AG20443 (cell line): ENCODE results near the gene COLEC12.
A peak's percentile ranks its signal among the peaks of the same experiment; 100 is the strongest.

ENCODE experiments used
- DNase-seq: peaks from one replicate; pipeline ENCODE4 v3.0.0; 2012; ENCODE audit warnings: low spot score, mixed read lengths

The COLEC12 gene

DNA sequence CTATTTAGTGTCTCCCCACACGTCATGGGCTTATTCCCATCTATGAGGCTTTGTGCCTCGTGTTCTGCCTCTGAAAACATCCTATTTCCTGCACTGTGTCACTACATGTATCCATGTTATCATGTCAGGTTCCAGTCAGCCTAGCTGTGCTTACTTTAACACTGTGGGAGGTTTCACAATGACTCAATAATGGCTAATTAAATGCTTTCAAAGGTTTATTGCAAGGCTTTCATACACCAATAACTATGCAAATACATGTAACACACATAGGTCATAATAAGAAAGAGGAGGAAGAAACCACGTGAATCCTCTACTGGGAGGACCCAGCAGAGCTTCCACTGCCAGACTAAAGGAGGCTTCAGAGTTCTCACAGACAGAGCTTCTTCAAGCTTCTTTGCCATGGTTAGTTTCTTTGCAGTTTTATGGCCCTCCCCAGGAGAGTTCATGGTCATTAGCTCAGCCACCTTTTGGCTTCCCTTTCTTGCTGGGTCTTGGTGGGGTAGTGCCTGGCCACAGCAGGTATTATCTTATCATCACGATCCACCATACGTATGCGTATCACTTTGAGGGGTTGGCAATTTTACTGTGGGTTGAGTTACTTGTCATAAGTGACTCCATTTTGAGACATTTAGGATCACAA is 5.1 kb upstream of the COLEC12 start:
- no peak for DNase-seq

DNA sequence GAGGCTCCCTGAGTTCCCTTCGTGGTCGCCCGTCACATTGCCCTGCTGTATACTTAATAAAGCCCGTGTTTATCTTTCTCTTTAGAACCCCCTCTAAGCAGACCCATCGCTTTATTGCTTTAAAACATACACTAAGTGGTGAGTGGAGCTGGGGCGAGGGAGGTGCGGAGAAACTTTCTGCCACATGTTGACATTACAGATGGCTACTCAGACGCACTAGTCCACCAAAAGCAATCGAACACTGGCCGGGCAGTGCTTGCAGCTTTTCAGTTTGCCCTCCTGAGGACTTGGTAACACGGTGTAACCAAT is 859 bp upstream of the COLEC12 start:
- DNase-seq, result no peak

DNA sequence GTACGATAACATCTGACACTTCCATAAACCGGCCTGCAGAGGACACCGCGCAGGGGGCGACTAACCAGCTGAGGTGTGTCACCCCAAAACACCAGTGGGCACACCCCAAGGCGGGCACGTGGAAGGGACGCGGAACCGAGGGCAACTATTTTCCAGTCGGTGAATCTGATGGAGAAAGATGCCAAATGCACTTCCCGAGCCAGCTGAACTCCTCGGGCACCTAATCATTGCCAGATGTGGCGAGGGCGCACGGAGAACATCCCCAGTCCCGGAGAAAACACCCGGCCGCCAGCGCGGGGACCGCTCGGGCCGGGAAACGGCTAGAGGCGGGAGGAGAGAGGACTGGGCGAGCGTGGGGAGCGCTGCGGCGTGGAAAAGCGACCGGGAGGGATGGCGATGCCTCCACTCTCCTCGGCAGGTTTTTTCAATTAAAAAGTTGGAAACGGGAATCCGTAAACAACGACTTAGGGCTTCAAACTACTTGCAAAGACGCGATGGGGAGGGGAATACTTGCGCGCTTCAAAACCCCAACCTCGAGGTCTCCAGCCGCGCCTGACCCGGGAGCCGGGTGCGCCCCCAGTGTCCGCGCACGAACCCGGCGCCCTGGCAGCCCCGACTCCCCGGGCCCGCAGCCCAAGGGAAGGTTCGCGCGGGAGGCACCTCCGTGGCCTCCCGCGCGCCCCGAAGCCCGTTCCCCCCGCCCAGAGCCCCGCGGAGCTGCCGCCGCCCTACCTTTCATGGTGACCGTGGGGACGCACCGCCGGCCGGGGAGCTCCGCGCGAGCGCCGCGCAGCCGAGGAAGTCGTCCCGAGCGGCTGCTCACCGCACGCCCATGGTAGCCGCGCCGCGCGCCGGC is 497 bp downstream of the COLEC12 start:
- DNase-seq, result peak; percentile 62

DNA sequence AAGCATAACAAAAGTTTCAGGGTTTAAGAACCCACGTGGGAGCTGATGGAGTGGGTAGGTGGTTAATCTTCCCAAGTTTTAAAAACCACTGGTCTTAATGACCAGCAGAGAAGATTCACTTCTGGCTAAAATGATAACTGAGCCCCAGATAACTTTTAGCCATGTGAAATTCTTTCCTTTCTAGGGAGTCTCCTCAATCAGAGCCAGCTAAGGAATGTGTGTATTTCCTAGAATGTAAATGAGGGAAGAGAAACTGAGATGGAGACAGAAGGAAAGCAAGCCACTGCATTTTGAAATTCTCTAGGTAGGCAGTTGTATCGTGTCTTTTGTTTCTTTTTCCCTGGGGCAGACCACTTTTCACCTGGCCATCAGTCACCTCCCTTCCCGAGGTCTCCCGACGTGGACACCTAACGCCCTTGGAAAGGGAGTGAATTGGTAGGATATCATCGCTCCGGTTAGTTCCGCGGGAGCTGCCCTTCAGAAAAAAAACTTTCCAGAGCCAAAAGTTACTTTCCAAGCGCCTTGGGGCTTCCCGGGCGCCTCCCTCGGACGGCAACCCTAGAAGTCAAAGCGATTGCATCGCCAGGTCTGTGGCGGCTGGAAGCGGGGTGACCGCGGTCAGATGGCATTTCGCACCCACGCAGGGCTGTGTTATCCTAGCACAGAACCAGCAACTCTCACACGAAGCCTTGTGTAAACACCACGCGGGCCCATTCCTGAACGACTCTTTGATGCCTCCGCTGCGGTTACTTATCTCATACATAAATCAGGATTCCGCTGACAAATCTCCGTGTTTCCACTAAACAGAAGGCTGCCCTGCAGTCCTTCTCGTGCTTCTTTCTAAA is 1.3 kb downstream of the COLEC12 start:
- DNase-seq, result peak; percentile 70

DNA sequence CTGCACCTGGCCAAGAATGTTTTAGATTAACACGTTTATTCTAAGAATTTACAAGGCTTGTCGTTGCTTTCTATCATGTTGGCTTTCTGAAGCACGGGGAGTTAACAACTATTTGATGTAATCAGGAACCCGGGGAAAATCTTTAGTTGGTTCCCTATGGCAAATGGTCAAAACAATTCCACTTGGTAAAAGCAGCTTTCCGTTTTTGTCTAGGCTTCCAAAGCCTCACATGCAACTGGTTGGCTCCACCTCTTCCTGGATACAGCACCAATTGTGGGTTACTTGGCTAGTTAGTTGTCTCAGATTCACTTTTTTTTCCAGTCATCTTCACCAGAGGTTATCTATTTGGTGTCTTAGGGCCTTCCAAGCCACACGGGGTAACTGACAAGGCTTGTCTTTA is 2.8 kb downstream of the COLEC12 start:
- DNase-seq, result no peak

DNA sequence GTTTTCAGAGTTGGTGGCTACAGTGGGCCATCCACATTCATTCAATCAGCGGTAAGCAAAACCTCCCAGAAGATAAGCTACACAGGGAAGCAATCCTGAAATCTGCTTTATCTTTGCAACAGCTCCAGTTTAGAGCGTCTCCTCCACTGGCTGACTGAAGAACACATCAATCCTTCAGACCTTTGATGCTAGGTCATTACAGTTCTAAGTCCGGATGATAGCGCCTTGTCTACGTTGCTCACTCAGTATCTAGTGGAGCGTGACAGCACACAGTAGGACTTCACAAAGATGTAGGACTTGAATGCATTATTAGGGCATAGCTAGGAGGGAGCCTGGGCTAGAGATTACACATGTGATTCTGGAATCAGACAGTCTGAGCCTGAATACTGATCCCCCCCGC is 5.0 kb downstream of the COLEC12 start:
- DNase-seq, result no peak

DNA sequence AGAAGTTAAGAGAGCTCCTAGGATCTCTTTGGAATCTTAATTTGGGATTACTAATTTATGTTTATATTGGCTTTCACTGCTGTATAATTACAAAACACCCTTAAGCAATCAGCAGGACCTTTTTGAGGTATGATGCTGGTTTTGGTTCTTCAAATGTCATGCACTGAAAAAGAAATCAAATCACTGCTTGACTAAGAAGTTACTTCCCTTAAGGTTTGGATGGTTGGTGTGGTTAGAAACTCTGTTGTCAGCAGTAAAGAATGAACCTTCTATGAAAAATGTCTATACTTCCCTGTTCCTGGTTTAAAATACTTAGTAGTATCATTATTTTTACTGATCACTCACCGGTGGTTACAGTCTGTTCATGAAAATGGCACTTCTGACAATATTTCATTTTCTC is 5.5 kb downstream of the COLEC12 start:
- DNase-seq, result no peak

DNA sequence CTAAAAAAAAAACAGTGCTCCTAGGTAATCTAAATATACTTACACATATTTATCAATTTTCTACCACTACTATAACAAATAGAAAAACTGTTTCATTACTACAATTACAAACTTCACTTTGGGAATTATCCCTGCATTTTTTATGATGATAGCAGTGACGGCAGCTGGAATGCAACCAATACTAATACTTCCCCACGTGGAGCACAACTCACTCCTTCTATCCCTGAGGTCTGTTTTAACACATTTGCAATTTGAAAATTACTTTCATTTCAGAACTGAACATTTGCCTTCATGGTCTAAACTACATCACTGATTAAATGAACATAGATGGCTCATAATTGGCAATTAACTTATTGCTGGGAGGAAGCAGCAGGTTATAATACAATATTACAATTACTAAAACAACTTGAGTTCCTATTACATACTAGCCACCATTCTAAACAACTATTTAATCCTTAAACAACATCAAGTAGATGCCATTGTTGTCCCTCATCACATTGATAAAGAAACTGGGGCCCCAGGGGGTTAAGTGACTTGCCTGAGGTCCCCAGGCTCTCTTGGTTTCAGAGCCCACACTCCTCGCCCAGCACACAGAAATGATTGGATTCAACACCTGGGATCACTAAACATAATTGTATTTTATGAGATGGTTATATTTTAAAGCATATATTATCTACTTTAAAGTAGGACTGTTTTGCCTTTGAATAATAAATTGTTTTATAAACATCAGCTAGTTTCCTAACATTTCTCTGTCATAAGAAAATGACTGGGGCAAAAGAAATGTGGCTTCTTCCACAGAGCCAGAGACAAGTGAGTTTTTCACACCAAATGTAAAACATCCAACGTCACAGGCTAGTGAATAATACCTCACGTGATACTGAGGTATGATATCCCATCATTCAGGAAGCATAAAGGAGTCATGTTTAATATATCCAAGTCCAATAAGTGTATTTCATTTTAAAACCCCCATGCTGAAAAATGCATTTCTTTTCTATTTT is 6.2 kb downstream of the COLEC12 start:
- DNase-seq, result peak; percentile 56

DNA sequence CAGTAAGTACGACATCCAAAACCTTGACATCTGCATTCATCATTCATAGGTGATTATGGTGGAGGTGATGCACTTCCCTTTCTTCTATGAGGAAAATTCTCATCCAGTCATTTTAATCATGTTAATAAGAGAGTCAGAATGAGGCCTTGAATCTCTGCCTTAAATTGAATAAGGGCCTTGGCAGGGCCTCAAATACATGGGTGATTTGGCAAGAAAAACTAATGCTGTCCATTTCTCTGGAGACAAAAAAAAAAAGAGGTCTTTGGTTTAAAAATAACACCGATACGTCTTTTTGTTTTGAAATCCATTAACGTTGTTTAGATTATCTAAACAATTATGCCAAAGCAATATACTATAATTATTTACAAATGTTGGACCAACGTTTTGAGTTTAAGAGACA is 8.1 kb downstream of the COLEC12 start:
- DNase-seq, result no peak

DNA sequence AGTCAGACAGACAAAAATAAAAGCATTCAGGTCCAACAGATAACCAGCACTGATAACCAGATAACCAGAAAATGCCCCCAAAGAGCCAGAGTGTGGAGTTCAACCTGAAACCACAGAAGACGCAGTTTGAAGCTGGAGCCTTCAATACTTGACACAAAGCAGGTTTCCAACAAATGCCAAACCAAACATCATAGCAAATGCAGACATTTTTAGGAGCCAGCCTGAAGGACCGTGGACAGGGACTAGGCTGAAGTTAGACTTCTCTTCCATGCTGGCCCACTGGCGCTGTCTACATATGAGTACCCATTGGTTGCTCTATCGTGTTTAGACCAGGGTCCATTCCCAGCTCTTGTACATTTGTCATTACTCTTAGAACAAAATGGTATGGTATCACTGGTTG is 9.9 kb downstream of the COLEC12 start:
- no peak for DNase-seq

DNA sequence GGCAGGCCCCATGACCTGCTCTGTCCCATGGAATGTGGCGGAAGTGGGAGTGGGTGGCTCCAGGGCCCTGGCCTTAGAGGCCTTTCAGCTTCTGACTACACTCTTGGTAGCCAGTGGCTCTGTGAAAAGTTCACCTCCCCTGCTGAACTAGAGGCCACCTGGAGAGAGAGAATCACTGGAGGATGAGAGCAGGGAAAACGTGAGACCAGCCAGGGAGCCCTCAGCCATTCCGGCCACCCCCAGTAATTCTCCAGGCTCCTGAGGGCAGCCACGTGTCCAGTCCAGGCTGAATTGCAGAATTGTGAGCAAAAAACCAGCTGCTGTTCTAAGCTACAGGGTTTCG is 10.5 kb downstream of the COLEC12 start:
- DNase-seq, result no peak

DNA sequence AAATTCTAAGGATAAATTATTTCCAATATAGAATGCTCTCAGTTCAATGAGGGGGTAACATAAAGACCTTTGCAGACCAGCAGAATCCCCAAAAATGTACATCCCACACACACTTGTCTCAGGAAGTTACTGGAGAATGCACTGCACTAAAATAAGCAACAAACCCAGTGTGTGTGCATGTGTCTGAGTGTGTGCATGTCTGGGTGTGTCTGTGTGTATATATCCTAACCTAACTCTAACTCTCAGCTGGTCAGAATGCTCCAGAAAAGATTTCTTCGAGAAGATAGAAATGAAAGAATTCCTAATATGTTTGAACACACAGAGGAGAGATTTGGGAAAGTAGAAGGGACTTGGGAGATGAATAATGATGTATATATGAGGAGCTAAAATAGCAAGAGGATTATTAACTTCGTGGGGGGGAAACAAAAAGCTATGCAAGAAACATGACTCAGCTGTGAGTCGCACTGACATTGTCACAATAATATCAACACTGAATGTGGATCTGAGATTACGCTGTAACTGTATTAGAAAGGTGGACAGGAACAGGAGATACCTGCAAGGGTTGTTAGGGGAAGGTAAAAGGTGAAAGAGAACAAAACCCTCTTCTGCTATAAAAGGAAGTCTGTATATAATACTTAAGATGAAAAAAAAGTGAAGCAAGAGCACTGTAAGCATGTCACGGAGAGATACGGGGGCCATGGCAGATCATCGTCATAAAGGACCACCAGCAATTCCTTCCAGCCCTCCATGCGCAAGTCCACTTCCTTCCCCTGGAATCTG is 11.1 kb downstream of the COLEC12 start:
- peak; percentile 62 for DNase-seq

DNA sequence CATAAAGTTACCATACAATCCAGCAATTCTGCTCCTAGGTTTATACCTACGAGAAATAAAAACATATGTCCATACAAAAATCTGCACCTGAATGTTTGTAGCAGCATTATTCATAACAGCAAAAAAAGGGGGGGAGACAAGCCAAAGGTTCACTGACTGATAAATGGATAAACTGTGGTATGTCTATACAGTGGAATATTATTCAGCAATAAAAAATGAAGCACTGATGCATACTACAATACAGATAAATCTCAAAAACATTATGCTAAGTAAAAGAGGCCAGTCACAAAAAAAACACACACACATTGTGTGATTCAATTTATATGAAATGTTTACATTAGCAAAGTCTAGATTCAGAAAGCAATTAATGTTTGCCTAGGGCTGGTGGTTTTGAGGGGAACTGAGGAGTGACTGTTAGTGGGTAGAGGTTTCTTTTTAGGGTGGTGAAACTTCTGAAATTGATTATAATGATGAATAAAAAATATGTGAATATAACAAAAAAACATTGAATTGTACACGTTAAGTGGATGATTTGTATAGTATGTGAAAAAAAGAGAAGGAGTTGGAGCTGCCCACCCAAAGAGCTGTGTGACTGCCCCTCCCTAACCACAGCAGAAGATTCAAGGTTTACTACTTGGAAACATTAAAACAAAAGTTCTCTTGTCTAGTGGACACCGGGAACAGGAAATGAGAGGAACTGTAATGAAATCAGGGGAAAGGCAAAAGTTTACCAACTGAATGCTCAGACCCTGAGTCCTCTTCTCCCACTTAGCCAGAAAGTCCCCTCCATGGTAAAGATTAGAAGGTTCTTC is 13.4 kb downstream of the COLEC12 start:
- DNase-seq, result no peak

DNA sequence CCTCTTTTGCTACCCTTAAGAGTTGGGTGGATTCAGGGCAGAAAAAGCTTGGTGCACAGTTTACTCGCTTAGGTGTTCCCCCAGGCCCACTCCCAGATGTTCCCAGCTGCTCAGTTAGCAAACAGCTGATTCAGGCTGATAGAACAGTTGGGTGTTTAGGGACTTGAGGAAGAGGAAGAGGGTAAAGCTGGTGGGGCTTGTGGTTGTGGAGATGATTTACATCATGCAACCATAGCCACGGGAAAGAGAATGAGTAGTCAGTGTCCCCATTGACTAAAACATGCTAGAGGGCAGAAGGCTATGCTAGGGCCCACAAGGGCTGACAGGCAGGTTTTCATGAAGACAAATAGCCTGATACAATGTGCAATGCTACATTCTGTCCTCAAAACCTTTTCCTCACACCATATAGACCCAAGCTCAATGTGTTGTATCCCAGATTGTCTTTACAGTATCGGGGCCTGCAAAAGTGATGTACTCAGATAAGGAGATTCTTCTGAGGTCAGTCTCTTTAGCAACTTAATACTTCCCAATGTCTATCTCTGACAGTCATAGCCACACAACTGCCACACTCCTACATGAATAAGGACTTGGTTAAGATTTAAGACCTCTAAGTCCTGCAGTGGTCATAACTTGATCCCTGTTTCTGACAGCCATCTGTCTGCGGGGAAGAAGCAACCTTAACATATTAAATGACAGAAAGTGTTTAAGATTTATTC is 15.6 kb downstream of the COLEC12 start:
- no peak for DNase-seq

DNA sequence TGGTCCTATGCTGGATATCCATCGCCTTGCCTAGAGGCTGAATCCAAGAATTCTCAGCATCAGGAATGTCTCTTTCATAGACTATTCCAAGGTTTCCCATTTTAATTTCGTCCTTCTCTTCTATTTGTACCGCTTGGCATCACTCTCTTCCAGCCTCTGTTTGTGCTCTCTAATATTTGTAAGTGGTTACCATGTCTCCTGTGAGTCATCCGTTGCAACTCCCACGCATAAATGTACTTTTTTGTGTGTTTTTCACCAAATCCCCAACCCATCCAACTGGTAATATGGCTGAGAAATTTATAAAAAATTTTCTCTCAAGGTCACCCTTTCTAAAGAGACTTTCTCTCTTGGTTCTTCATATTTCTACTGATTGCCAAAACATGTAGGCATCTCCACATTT is 21.8 kb downstream of the COLEC12 start:
- no peak for DNase-seq

DNA sequence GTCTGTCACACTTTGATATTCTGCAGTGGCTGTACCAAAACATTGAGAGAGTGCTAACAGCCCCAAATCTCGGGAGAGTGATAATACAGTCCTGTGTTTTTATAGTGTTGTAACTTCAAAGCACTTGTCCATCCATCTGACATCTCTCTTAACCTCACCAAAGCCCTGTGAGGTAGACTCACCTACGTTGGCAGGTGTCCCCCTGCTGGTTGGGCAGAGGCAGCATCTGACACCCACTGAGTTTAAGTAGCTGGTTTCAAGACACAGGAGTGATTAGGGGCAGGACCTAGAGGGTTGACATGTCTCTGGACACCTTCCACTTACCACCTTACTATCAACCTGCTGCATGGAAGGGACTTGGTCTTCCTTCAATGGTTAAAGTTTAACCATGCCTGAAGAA is 22.9 kb downstream of the COLEC12 start:
- DNase-seq, result no peak

DNA sequence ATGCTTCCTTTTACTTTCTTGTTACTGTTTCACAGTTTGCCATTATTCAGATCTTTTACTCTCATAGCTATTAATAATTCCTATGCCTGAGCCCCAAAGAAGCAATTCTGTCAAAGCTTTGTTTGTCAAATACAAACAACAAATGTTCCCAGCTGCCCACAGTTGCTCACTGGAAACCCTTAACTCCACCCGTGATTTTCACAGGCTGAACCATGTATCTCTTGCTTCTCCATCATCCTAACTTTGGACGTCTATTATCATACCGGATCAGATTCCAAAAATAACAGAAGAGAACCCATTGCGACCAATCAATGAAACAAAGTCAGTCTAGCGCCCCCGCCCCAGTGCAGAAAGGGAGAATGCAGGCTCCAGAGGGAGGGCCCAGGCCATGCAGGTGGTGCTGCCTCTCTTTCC is 24.2 kb downstream of the COLEC12 start:
- no peak for DNase-seq

DNA sequence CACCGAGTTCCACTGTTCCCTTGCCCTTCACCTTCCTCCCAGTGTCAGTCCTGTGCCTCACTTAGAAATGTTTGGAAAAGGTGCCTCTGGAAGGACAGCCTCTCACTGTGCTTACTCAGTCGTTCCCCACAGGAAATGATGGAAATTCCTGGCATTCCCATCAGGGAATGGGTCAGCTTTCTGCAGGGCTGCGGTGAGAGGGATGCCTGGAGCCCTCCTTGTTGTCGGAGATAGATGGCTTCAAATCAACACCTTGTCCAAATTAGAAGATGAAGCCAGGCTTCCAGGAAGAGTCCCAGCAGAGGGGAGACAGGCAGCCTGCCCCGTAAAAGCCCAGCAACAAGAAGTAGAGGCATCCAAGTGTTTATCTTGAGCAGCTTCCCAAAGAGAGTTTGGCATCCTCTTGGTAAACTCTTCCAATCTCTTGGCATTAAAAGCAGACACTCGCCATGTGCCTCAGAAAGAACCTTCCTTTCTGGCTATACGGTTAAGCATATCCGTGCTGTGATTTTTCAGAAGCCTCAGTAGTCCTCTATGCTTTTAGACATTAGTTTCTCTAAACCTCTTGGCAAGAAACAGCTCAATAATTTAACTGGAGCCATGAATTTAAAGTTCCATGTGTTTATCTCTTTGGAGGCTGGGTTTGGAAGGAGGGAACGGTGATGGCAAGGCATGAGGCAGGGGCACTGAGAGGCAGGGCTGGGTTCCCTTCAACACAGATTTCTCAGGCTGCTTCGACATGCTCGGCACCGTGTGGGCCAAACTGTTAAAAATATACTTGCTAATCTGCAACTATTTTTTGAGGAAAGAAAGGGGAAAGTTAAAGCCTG is 25.1 kb downstream of the COLEC12 start:
- DNase-seq, result peak; percentile 85

DNA sequence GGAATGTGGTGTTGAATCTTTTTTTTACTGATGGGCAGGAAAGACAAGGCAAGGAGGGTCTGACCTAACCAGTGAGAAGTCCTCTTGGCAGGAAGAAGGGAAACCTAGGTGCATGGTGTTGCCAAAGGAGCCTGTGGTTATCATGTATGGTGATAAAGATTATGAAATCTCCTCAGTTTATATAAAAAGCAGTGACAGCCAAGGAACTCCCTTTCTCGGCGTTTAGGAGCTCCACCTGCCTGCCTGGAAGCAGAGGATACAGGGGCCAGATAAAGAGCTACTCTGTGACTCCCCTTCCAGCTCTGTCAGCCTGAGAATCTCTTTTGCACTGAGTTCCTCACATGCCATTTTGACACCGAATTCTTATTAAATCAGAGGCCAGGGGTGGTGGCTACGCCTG is 26.1 kb downstream of the COLEC12 start:
- no peak for DNase-seq
